Mesenchymal stem cell (in vitro differentiated cells and primary cell): ENCODE data around the gene EEIG1.

Source experiments
- DNase-seq: peaks from one replicate; pipeline ENCODE4 v3.0.0-alpha.2; 2013
- H2AFZ ChIP-seq: one replicate; pipeline ENCODE4 v1.6.1; 2013; ENCODE audit warnings: low read depth, mild to moderate bottlenecking, control low read depth, inconsistent platforms, low read length, moderate library complexity
- H2AK5ac ChIP-seq: 2 replicates; pipeline ENCODE4 v1.6.1; 2013; ENCODE audit warnings: low read length, moderate library complexity, mild to moderate bottlenecking, inconsistent platforms; ENCODE audit not compliant: severe bottlenecking
- H2BK120ac ChIP-seq: one replicate; pipeline ENCODE4 v1.6.1; 2013; ENCODE audit warnings: low read depth, mild to moderate bottlenecking, inconsistent platforms, low read length, moderate library complexity
- H2BK12ac ChIP-seq, 2 experiments: one replicate each; pipeline ENCODE4 v1.6.1; 2013; ENCODE audit warnings: inconsistent platforms in 2 of 2, low read length in 2 of 2, mild to moderate bottlenecking in 2 of 2, moderate library complexity in 2 of 2, control low read depth in 1 of 2
- H2BK15ac ChIP-seq: one replicate; pipeline ENCODE4 v1.6.1; 2013; ENCODE audit warnings: mild to moderate bottlenecking, low read depth, inconsistent platforms; ENCODE audit not compliant: poor library complexity, severe bottlenecking
- H2BK5ac ChIP-seq: 2 replicates; pipeline ENCODE4 v1.6.1; 2013; ENCODE audit warnings: low read depth, mild to moderate bottlenecking, low read length, control low read depth, inconsistent platforms; ENCODE audit not compliant: poor library complexity, severe bottlenecking
- H3K14ac ChIP-seq, 2 experiments: one replicate each; pipeline ENCODE4 v1.6.1; 2013; ENCODE audit warnings: inconsistent platforms in 2 of 2, low read length in 2 of 2, control low read depth in 1 of 2, mild to moderate bottlenecking in 1 of 2, moderate library complexity in 1 of 2
- H3K18ac ChIP-seq, 2 experiments: one replicate each; pipeline ENCODE4 v1.6.1; 2013; ENCODE audit warnings: inconsistent platforms in 2 of 2, low read length in 2 of 2, control low read depth in 1 of 2, low read depth in 1 of 2, mild to moderate bottlenecking in 1 of 2
- H3K23ac ChIP-seq, 2 experiments: one replicate each; pipeline ENCODE4 v1.6.1; 2013; ENCODE audit warnings: inconsistent platforms in 2 of 2, low read length in 2 of 2, mild to moderate bottlenecking in 2 of 2, moderate library complexity in 2 of 2, control low read depth in 1 of 2
- H3K27ac ChIP-seq: 2 replicates; pipeline ENCODE4 v1.5.1; 2013; ENCODE audit warnings: mild to moderate bottlenecking, moderate library complexity, low read length, control low read depth, inconsistent platforms; ENCODE audit not compliant: poor library complexity, severe bottlenecking
- H3K27me3 ChIP-seq, 2 experiments: 2 replicates each; pipeline versions ENCODE4 v1.6.1 to v1.7.0; 2013; ENCODE audit warnings: low read length in 2 of 2, mild to moderate bottlenecking in 2 of 2, moderate library complexity in 2 of 2, control low read depth in 1 of 2, inconsistent platforms in 1 of 2; ENCODE audit not compliant: control insufficient read depth in 1 of 2, insufficient read depth in 1 of 2
- H3K36me3 ChIP-seq, 2 experiments: 2 replicates each; pipeline versions ENCODE4 v1.6.1 to v1.7.0; 2013; ENCODE audit warnings: low read length in 2 of 2, control low read depth in 1 of 2, inconsistent platforms in 1 of 2, low read depth in 1 of 2, mild to moderate bottlenecking in 1 of 2; ENCODE audit not compliant: insufficient read depth in 2 of 2, control insufficient read depth in 1 of 2
- H3K4ac ChIP-seq, 2 experiments: one replicate each; pipeline ENCODE4 v1.6.1; 2013; ENCODE audit warnings: inconsistent platforms in 2 of 2, low read length in 2 of 2, mild to moderate bottlenecking in 2 of 2, moderate library complexity in 2 of 2, control low read depth in 1 of 2, low read depth in 1 of 2
- H3K4me1 ChIP-seq: 2 replicates; pipeline ENCODE4 v1.6.1; 2013; ENCODE audit warnings: low read depth, low read length, control low read depth; ENCODE audit not compliant: control insufficient read depth, insufficient read depth
- H3K4me2 ChIP-seq: 2 replicates; pipeline ENCODE4 v1.6.1; 2013; ENCODE audit warnings: low read length, mild to moderate bottlenecking, inconsistent platforms; ENCODE audit not compliant: poor library complexity, severe bottlenecking
- H3K4me3 ChIP-seq, 2 experiments: 2 replicates each; pipeline versions ENCODE4 v1.5.1 to v1.7.0; 2013; ENCODE audit warnings: low read length in 2 of 2, mild to moderate bottlenecking in 2 of 2, control low read depth in 1 of 2, low read depth in 1 of 2; ENCODE audit not compliant: insufficient read depth in 1 of 2
- H3K79me1 ChIP-seq: replicated peaks from 2 replicates; pipeline ENCODE4 v1.6.1; 2013; ENCODE audit warnings: mild to moderate bottlenecking, control low read depth, low read length, inconsistent platforms; ENCODE audit not compliant: poor library complexity, severe bottlenecking
- H3K9ac ChIP-seq: 2 replicates; pipeline ENCODE4 v1.7.0; 2013; ENCODE audit warnings: mild to moderate bottlenecking, low read length, moderate library complexity
- H3K9me3 ChIP-seq: 2 replicates; pipeline ENCODE4 v1.7.0; 2013; ENCODE audit warnings: mild to moderate bottlenecking, low read length; ENCODE audit not compliant: control insufficient read depth
- H4K8ac ChIP-seq: one replicate; pipeline ENCODE4 v1.6.1; 2013; ENCODE audit warnings: inconsistent platforms, mild to moderate bottlenecking, low read length, moderate library complexity
- H4K91ac ChIP-seq: one replicate; pipeline ENCODE4 v1.6.1; 2013; ENCODE audit warnings: mild to moderate bottlenecking, low read length, inconsistent platforms
- WGBS: methylation state at CpG from one replicate; pipeline ENCODE4 v1.1.7; 2013; ENCODE audit warnings: mixed read lengths; 5-methylcytosine and 5-hydroxymethylcytosine counted together

The EEIG1 gene

DNA sequence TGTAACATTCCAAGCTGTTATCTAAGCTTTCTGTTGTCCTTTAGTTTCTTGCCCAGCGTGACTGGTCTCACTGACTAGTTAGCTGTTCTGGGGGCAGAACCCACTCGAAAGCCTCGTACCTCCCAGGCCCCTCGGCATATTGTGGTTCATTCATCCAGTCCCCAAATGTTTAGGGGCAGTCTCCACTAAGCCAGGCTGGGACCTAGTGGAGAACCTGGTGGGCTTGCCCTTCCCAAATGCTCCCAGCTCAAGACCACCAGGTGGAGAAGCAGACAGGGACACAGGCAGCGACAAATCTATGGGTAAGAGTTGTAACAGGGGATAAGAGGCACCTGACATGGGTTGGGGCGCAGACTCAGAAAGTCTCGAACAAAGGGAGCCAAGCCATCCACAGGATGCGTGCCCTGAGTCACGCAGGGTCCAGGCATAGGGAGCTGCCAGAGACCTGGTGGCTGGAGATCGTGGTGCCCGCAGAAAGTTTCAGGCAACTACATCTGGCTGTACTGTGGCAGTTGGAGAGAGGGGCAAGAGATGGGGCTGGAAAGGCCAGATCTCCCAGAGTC, 851 bp upstream of the EEIG1 start:
- H3K27ac ChIP-seq, result peak overlapping the region; percentile 45
- peak overlapping the region in 1 of 2 experiments; percentile 78 for H3K4me3 ChIP-seq
- peak overlapping the region; percentile 22 to 66 for H2BK12ac ChIP-seq
- peaks cover 33% of the 10 kb centered on the region for H3K4me1 ChIP-seq
- peak overlapping the region; percentile 61 to 89 for H3K18ac ChIP-seq
- peak overlapping the region; percentile 71 for H3K4me2 ChIP-seq
- H3K9me3 ChIP-seq, result no peaks in the 10 kb centered on the region
- peaks cover 0 to under 1% of the 10 kb centered on the region in 2 experiments for H3K36me3 ChIP-seq
- H3K79me1 ChIP-seq, result peaks cover 17% of the 10 kb centered on the region
- H3K9ac ChIP-seq, result peak overlapping the region; percentile 89
- peak overlapping the region in 1 of 2 experiments; percentile 13 for H3K14ac ChIP-seq
- no peak overlapping the region for H3K23ac ChIP-seq
- H3K27me3 ChIP-seq, result no peaks in the 10 kb centered on the region
- H2AFZ ChIP-seq, result peak overlapping the region; percentile 86
- H2BK15ac ChIP-seq, result peak overlapping the region; percentile 77
- H2BK120ac ChIP-seq, result peak overlapping the region; percentile 84
- H2BK5ac ChIP-seq, result no peak overlapping the region
- peak overlapping the region; percentile 42 to 80 for H3K4ac ChIP-seq
- peak overlapping the region; percentile 95 for H2AK5ac ChIP-seq
- WGBS, result 77% methylated on average over 11 of the region's 11 CpGs
- H4K91ac ChIP-seq, result peak overlapping the region; percentile 91
- no peak for DNase-seq
- peak overlapping the region; percentile 93 for H4K8ac ChIP-seq

DNA sequence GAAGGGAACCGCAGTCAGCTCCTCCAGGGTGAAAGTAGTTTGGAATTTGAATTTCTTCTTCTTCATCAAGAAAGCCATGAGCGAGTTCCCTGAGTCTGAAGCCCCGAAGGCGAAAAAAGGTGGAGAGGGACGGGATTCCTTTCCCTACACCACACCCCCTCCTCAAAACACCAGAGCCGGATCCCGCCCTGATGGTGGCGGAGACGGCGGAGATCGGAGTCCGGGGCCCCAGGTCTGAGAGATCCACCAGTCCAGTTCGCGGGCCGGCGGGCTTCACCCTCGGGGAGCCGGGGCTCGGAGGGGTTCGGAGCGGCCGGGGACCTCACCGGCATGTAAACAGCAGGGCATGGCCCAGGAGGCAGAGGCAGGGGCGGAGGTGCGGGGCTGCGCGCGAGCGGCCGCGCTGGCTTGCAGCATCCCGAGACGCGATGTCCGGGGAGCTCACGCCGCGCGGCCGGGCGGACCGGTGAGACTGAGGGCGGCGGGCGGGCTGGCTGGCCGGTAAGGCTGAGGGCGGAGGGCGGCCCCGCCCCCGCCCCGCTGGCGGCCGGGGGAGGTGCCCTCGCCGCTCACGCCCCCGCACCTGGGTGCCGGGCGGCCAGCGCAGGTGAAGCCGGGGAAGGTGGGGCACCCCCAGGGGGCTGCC, 606 bp downstream of the EEIG1 start:
- no peak overlapping the region for H2AK5ac ChIP-seq
- peaks cover 0 to 3% of the 10 kb centered on the region in 2 experiments for H3K36me3 ChIP-seq
- WGBS, result 1% methylated on average over 14 of the region's 61 CpGs
- peak overlapping the region in 1 of 2 experiments; percentile 21 for H2BK12ac ChIP-seq
- H2BK120ac ChIP-seq, result peak overlapping the region; percentile 29
- no peak overlapping the region for H4K8ac ChIP-seq
- peak overlapping the region; percentile 65 to 97 for H3K18ac ChIP-seq
- H3K79me1 ChIP-seq, result peaks cover 31% of the 10 kb centered on the region
- H2BK5ac ChIP-seq, result no peak overlapping the region
- H3K14ac ChIP-seq, result peak overlapping the region in 1 of 2 experiments; percentile 92
- peak overlapping the region; percentile 81 to 87 for H3K4me3 ChIP-seq
- H3K9ac ChIP-seq, result peak overlapping the region; percentile 92
- H3K4ac ChIP-seq, result peak overlapping the region; percentile 30 to 65
- H4K91ac ChIP-seq, result peak overlapping the region; percentile 9
- H2AFZ ChIP-seq, result no peak overlapping the region
- peak overlapping the region in 1 of 2 experiments; percentile 23 for H3K23ac ChIP-seq
- DNase-seq, result no peak
- H3K27ac ChIP-seq, result peak overlapping the region; percentile 0
- no peaks in the 10 kb centered on the region for H3K27me3 ChIP-seq
- H3K9me3 ChIP-seq, result no peaks in the 10 kb centered on the region
- peak overlapping the region; percentile 64 for H3K4me2 ChIP-seq
- peak overlapping the region; percentile 8 for H2BK15ac ChIP-seq
- H3K4me1 ChIP-seq, result peaks cover 42% of the 10 kb centered on the region

DNA sequence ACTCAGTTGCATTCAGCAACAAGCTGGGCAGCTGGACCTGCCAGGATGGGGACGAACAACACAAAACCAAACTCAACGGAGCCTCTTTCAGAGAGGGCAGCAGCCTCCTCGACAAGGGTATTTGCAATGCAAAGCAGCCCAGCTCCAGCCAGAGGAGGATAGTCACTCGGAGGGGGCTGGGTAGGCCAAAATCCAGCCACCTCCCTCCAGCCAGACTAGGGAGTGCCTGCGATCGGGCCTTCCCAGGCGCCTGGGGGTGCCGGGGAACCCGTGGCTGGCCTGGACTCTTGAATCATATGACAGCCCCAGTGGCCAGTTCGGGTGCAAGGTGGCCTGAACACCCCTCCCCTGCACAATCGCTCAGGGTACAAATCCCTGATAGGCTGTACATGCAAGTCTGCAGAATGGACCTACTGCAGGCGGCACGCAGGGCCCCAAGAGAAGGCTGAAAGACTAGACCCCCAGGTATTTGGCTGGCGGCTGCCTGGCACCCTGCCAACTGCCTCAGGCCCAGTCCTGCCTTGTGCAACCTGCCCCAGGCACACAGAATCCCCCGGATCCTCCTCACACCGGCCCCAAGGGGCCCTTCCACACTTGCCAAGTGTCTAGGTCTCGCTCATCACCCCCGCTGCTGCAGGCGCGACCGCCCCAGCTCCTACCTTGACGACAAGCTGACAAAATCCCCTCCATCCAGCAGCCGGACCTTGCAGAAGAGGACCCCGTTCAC, 1.3 kb downstream of the EEIG1 start:
- Histone ChIP-seq H3K9me3 (no peaks in the 10 kb centered on the region), H3K9ac (peak overlapping the region; percentile 92), H4K8ac (no peak overlapping the region), H3K4me3 (peak overlapping the region; percentile 81 to 87), H4K91ac (peak overlapping the region; percentile 35), H2BK12ac (peak overlapping the region in 1 of 2 experiments; percentile 43), H3K27me3 (no peaks in the 10 kb centered on the region), H3K27ac (peak overlapping the region; percentile 9), H3K4ac (peak overlapping the region; percentile 25 to 65), H3K4me2 (peak overlapping the region; percentile 64), H3K4me1 (peaks cover 49% of the 10 kb centered on the region), H2BK120ac (no peak overlapping the region), H3K36me3 (peaks cover 0 to 3% of the 10 kb centered on the region in 2 experiments), H2AFZ (no peak overlapping the region), H2BK5ac (no peak overlapping the region), H3K14ac (peak overlapping the region in 1 of 2 experiments; percentile 84), H3K23ac (no peak overlapping the region), H3K79me1 (peaks cover 33% of the 10 kb centered on the region), H2AK5ac (peak overlapping the region; percentile 35), H3K18ac (peak overlapping the region; percentile 59 to 92), H2BK15ac (no peak overlapping the region)
- DNase-seq, result peak; percentile 68
- WGBS, result 1% methylated on average over 21 of the region's 24 CpGs

DNA sequence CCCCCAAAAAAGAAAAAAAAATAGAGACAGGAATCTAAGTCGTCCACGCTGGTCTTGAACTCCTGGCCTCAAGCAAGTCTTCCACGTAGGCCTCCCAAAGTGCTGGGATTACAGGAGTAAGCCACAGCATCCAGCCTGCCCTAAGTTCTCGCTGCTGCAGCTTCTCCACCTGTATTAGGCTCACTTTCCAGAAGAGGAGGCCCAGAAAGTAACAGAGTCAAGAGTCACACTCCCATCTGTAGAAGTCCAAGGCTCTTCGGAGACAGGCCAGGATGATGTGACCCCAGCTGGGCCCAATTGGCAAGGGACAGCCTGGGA, 1.8 kb downstream of the EEIG1 start:
- peak overlapping the region; percentile 64 for H3K4me2 ChIP-seq
- WGBS, result 49% methylated on average over 5 of the region's 5 CpGs
- no peak overlapping the region for H3K23ac ChIP-seq
- H3K4ac ChIP-seq, result peak overlapping the region in 1 of 2 experiments; percentile 65
- H4K8ac ChIP-seq, result no peak overlapping the region
- peak overlapping the region; percentile 9 for H3K27ac ChIP-seq
- H2BK120ac ChIP-seq, result no peak overlapping the region
- peak overlapping the region in 1 of 2 experiments; percentile 82 for H3K14ac ChIP-seq
- H3K79me1 ChIP-seq, result peaks cover 35% of the 10 kb centered on the region
- H3K4me1 ChIP-seq, result peaks cover 51% of the 10 kb centered on the region
- H2AFZ ChIP-seq, result no peak overlapping the region
- peak overlapping the region; percentile 35 for H4K91ac ChIP-seq
- peak overlapping the region in 1 of 2 experiments; percentile 43 for H2BK12ac ChIP-seq
- peak overlapping the region; percentile 35 for H2AK5ac ChIP-seq
- peak overlapping the region; percentile 92 for H3K9ac ChIP-seq
- peak overlapping the region; percentile 81 to 87 for H3K4me3 ChIP-seq
- H2BK5ac ChIP-seq, result no peak overlapping the region
- no peaks in the 10 kb centered on the region for H3K9me3 ChIP-seq
- H3K27me3 ChIP-seq, result no peaks in the 10 kb centered on the region
- H3K36me3 ChIP-seq, result peaks cover 0 to 3% of the 10 kb centered on the region in 2 experiments
- no peak overlapping the region for H2BK15ac ChIP-seq
- peak overlapping the region; percentile 59 to 92 for H3K18ac ChIP-seq
- no peak for DNase-seq
